ENCODE measurements around the gene LTBP1. TPM values are rescaled to one million over a fixed set of nuclear protein-coding genes. Genes with fewer than 3 reads are reported as not detected.

Gene LTBP1
- total and polyA plus RNA-seq, 11 donors, result 23.5 to 150 (median 102) TPM

DNA sequence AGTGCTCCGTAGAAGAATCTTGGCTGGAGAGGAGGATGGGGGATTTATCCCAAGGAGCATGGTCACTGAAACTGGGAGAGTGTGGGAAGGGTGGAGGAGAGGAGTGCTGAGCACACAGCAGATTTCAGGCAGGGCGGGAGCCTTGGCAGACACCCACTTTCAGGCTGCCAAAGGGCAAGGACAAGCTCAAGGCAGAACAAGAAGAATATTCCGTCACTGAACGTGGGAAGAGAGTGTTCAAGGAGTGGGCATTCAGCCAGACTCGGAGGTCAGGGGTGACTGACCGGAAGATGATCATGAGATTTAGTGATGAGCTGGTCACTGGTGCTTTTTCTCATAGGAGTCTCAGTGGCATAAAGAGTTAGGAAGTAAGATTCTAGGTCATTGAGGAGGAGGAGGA, 393.5 kb downstream of the LTBP1 start:
- TF ChIP-seq, protein P1, sequence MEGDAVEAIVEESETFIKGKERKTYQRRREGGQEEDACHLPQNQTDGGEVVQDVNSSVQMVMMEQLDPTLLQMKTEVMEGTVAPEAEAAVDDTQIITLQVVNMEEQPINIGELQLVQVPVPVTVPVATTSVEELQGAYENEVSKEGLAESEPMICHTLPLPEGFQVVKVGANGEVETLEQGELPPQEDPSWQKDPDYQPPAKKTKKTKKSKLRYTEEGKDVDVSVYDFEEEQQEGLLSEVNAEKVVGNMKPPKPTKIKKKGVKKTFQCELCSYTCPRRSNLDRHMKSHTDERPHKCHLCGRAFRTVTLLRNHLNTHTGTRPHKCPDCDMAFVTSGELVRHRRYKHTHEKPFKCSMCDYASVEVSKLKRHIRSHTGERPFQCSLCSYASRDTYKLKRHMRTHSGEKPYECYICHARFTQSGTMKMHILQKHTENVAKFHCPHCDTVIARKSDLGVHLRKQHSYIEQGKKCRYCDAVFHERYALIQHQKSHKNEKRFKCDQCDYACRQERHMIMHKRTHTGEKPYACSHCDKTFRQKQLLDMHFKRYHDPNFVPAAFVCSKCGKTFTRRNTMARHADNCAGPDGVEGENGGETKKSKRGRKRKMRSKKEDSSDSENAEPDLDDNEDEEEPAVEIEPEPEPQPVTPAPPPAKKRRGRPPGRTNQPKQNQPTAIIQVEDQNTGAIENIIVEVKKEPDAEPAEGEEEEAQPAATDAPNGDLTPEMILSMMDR (IDR thresholded peaks at IDR 0.05), result no peak
- no peak for TF ChIP-seq POLR2A (IDR thresholded peaks at IDR 0.05)
- Histone ChIP-seq H3K27me3 (no peaks in the 10 kb centered on the region), H3K4me3 (no peak overlapping the region), H3K4me1 (peaks cover 0 to 13% (median 7%) of the 10 kb centered on the region in 12 donors), H3K36me3 (peaks cover 0 to 36% (median 0%) of the 10 kb centered on the region in 9 donors), H3K27ac (peak overlapping the region in 5 of 12 donors; percentile 2 to 46 (median 25)), H3K9me3 (no peaks in the 10 kb centered on the region)
- peak; percentile 73 to 90 (median 80) for DNase-seq
- peak; percentile 85 to 97 (median 94) for ATAC-seq
- intact Hi-C loops (cut with DNase I), result no loop called here
- WGBS, 4 donors, result 20 to 38% (median 23%) methylated on average over 6 of the region's 6 CpGs

GRCh38 chr2:33342171-33342570, 395.4 kb downstream of the LTBP1 start:
- intact Hi-C loops (cut with DNase I), result no loop called here
- H3K36me3 ChIP-seq, result peaks cover 0 to 32% (median 0%) of the 10 kb centered on the region in 9 donors

GRCh38 chr2:33342705-33343104, 396.0 kb downstream of the LTBP1 start:
- Histone ChIP-seq H3K27ac (peak overlapping the region in 1 of 12 donors; percentile 22), H3K9me3 (no peaks in the 10 kb centered on the region), H3K4me3 (no peak overlapping the region), H3K36me3 (peaks cover 0 to 33% (median 0%) of the 10 kb centered on the region in 9 donors), H3K4me1 (peaks cover 0 to 13% (median 6%) of the 10 kb centered on the region in 12 donors), H3K27me3 (no peaks in the 10 kb centered on the region)
- no peak for ATAC-seq
- 42 to 67% (median 52%) methylated on average over 4 of the region's 4 CpGs for WGBS, 4 donors
- DNase-seq, result no peak
- intact Hi-C loops (cut with DNase I), result no loop called here
- TF ChIP-seq, protein P1 (IDR thresholded peaks at IDR 0.05), result no peak
- TF ChIP-seq POLR2A (IDR thresholded peaks at IDR 0.05), result no peak

More at GRCh38 chr2:33342171-33342570, 395.4 kb downstream of the LTBP1 start:
- ATAC-seq (peak in 1 of 4 donors; percentile 57), DNase-seq (no peak)
- Histone ChIP-seq H3K9me3 (no peaks in the 10 kb centered on the region), H3K4me1 (peaks cover 0 to 13% (median 6%) of the 10 kb centered on the region in 12 donors), H3K4me3 (no peak overlapping the region), H3K27me3 (no peaks in the 10 kb centered on the region), H3K27ac (peak overlapping the region in 1 of 12 donors; percentile 22)
- TF ChIP-seq, protein P1 (IDR thresholded peaks at IDR 0.05), result no peak
- no peak for TF ChIP-seq POLR2A (IDR thresholded peaks at IDR 0.05)
- WGBS, 4 donors, result 53 to 60% (median 55%) methylated on average over 5 of the region's 5 CpGs

GRCh38 chr2:33343387-33343895, 396.7 kb downstream of the LTBP1 start:
- TF ChIP-seq, protein P1 (IDR thresholded peaks at IDR 0.05), result no peak
- TF ChIP-seq POLR2A (IDR thresholded peaks at IDR 0.05), result no peak
- Histone ChIP-seq H3K9me3 (no peaks in the 10 kb centered on the region), H3K27ac (no peak overlapping the region), H3K4me3 (no peak overlapping the region), H3K4me1 (peaks cover 0 to 13% (median 6%) of the 10 kb centered on the region in 12 donors), H3K27me3 (no peaks in the 10 kb centered on the region), H3K36me3 (peaks cover 0 to 41% (median 0%) of the 10 kb centered on the region in 9 donors)
- intact Hi-C loops (cut with DNase I), result no loop called here
- no peak for ATAC-seq
- no peak for DNase-seq
- WGBS, 4 donors, result 77 to 87% (median 84%) methylated on average over 3 of the region's 3 CpGs
